ENCODE results near the gene ISG20.

ISG20 gene

GRCh38 chr15:88655800-88656488 is 17.1 kb downstream of the ISG20 start:
- DNase-seq: no peak

DNA sequence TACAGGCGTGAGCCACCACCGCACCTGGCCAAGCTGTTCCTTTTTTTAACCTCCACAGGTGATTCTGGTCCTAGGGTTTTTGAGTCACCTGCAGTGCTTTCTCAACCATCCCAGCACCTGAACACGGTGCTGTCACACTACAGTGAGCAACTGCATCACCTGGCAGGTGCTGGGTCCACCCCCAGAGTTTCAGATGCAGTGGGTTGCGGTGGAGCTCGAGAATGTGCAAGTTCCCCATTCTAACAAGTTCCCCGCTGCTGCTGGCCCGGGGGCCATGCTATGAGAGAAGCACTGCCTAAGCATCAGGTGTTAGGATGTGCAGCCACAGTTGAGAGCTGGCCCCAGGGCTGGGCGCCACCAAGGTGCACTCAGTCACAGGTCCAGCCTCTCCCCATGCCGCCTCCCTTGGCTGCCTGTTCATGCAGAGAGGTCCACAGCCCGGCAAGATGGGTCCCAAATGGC is 18.0 kb downstream of the ISG20 start:
- DNase-seq: no peak

- DNase-seq: peak; percentile 33
Observed at GRCh38 chr15:88657326-88658069, 18.7 kb downstream of the ISG20 start.

DNA sequence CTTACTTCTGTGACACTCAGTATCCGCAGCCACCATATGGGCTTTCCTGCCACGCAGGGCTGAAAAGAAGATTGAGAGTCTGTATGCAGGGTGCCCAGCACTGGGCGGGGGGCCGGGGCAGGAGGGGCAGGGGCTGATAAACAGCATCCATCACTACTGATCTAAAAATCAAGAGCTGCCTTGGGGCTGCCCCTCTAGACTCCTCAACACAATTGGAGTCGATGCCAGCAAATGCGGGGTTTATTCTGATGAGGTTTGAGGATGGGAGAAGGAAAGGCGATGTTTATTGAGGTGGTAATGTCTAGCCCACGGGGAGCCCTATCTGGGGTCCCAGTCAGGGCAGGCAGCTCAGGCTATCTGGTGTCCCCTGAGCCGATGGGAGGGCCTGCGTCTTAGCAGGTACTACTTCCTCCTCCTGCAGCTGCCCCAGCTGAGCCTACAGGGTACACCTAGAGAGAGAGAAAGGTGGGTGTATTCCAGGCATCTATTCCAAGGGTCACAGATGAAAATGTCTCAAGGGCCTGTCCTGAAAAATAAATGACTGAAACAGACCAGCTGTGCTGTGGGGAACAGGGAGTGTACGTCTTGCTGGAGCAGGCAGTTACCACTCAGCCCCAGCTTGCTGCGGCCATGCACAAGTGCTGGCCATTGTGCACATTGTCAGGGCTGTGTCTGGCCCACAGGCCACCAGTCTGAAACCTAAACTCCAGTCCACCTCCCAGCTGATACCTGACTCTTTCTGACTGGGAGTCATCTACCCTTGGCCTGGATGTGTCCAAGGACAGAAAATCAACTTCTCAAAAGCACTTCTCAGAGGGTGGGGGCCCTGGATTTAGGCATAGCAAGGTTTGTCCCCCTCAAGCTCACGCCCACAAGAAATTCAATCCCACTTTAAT is 19.5 kb downstream of the ISG20 start:
- DNase-seq: no peak

- no peak for DNase-seq
Observed at GRCh38 chr15:88658972-88659931, 20.4 kb downstream of the ISG20 start.

GRCh38 chr15:88661041-88661700 is 22.4 kb downstream of the ISG20 start:
- no peak for DNase-seq

- no peak for DNase-seq
Observed at GRCh38 chr15:88661761-88662556, 23.1 kb downstream of the ISG20 start.

GRCh38 chr15:88663141-88663621 is 24.4 kb downstream of the ISG20 start:
- no peak for DNase-seq

DNA sequence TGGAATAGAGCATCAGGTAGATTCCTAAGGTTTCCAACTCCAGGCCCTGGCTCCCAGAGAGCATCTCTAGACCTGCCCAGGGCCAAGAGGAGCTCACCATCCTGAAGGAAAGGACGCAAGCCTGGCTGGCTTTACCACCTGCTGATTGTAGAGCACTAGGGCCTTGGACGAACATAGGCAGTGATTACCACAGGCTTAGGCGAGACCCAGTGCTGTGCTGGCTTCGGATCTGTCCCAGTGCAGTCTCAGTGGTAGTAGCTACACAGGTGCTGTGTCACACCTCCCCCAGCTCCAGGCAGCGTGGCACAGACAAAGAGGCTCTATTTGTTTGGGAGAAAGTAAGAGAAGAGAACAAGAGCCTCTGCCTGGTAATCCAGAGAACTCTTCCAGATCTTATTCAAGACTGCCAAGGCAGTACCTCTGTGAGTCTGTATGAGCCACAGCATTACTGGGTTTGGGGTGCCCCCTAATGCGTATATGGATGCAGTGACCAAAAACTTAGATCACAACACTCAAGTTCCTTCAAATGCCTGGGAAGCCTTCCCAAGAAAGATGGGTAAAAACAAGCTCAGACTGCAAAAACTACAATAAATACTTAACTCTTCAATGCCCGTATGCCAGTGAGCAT is 25.4 kb downstream of the ISG20 start:
- peak; percentile 61 for DNase-seq

DNA sequence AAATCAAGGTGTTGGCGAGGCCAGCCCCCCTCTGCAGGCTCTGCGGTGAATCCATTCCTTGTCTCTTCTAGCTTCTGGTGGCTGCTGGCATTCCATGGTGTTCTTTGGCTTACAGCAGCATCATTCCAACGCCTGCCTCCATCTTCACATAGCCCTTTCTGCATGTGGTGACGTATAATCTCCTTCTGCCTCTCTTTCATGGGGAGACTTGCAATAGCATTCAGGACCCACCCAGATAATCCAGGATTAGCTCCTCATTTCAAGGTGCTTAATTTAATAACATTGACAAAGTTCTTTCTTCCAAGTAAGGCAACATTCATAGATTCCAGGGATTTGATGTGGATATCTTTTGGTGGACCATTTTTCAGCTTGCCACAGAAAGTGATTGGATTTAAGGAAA is 35.8 kb downstream of the ISG20 start:
- no peak for DNase-seq

DNA sequence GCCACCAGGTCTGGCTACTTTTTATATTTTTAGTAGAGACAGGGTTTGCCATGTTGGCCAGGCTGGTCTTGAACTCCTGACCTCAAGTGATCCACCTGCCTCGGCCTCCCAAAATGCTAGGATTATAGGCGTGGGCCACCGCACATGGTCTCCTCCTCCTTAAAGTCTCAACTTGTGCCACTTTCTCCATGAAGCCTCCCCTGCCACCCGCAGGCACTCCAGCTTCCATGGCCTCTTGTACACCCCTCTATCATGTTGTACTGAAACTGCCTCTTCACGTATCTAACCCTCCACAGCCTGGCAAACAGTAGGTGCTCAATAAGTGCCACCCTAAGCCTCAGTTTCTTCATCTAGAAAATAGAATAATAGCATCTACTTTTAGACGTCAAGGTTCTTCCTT is 39.9 kb downstream of the ISG20 start:
- no peak for DNase-seq

GRCh38 chr15:88680241-88681001 is 41.6 kb downstream of the ISG20 start:
- no peak for DNase-seq

GRCh38 chr15:88681610-88682221 is 42.9 kb downstream of the ISG20 start:
- no peak for DNase-seq

DNA sequence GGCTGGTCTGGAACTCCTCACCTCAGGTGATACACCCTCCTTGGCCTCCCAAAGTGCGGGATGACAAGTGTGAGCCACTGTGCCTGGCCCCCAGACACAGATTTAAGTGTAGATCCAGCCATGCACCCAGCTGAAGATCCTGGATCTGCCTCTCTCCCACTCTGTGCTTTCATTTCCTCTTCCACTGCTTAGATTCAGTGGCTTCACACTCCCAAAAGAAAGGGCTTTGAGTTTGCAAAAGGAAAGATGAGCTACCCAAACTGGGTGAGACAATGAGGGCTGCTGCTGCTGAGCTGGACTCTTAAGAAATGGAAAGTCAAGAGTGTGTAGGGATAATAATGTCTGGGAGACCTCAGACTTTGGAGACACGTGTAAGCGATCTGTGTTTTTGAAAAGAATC is 45.5 kb downstream of the ISG20 start:
- no peak for DNase-seq

DNA sequence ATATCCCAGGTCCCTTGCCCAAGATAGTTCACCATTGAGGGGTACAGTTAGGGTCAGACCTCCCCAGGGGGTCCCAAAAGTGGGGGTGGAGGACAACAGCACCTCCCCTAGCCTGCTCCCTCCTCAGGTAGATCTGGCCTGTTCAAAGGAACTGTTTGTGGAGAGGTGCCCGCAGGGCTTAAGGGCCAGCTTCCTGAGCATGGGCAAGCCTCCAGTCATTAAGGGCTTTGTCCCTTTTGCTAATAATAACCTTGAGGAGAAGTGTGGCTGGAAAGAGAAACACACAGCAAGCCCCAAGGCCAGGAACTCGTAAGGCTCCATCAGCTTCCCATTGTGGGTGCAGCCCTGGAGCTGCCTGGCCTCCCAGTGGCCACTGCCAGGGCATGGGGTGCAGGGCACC is 47.4 kb downstream of the ISG20 start:
- DNase-seq: no peak

DNA sequence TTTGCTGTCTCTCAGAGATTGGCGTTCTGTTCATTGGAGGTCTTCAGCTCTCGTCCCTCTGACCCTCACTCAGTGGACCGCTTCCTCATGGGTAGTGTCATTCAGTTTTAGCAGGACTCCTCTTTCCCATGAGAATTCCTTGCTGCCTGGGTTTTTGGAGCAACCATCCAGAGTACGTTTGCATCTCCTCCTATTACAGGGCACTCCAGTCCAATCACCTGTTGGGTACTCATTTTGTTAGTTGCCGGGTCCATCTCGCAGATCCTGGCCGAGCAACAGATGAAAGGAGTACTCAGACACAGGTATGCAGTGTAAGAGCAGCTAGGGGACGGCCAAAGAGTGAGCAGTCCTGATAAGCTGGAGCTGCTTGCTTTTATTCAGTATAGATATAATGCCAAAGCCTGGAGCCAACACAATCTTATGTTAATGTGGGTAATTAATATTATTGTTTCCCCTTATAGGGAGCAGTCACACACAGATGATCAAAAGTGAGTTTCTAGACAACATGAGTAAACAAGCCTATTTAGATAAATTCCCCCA is 49.6 kb downstream of the ISG20 start:
- no peak for DNase-seq

- DNase-seq: no peak
Observed at GRCh38 chr15:88690331-88690730, 51.5 kb downstream of the ISG20 start.

DNA sequence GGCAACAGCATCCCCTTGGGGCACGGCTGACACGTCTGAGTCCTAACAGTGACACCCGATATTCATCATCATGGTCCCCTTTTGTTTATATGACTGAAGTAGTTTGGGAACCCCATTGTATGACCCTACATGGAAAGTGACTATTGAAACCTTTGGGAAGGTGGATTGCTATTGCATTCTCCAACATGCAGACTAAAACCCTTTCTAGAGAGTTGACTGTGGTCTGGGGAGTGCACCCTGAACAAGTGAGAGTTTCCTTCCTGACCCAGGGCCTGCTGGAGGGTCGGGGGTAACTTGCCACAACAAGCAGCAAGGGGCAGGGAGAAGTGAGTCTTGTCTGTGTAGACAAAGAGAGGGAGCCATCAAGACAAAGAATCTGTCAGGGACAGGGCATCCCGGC is 54.4 kb downstream of the ISG20 start:
- DNase-seq: no peak

DNA sequence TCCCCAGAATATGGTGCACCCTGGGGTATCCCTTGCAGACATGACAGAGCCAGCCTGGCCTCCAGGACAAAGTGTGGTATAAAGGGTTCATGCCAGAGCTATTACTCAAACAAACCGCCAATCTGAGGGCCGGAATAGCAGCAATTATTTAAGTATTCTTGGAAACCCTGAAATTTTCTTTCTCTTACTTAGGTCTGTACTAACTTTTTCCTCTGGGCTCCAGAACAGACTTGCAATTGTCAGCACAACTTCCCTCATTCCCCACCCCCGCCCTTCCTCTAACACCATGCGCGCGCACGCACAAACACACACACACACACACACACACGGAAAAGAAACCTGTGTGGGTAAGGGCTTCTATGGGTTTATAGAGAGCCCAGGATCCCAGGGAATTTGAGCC is 56.3 kb downstream of the ISG20 start:
- DNase-seq: no peak

Data from hematopoietic multipotent progenitor cell treated with erythropoietin and hydrocortisone succinate and interleukin-3 and kit ligand, for 8 days (in vitro differentiated cells).